ENCODE results near the gene TLE5. TPM values are rescaled to one million over a fixed set of nuclear protein-coding genes. Genes with fewer than 3 reads are reported as not detected.
"Not testable (repeated sequence)": the region's sequence is repeated elsewhere in the genome, so short reads cannot be mapped to it uniquely, and the experiment has no call there.

Gene TLE5
- total and polyA plus RNA-seq, 8 donors: 335 to 954 (median 788) TPM

DNA sequence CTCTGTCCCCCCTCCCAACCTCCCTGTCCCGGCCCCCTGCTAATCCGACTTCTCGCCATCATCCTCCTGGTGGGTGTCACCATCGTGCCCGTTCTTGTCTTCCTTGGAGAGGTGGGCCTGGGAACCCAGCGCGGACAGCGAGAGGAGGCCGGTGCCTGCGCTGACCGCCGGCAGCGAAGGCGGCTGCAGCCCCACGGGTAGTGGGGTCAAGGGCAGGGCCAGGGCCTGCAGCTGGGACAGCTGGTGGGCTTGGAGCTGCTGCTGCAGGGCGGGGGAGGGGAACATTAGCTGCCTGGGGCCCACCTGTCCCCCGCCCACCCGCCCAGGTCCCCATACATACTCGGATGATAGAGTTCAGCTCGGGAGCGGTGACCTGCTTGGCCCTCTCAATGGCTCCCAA, 8.5 kb downstream of the TLE5 start:
- DNase-seq: no peak
- ATAC-seq: no peak
- Histone ChIP-seq H3K4me1 (peaks cover 21 to 37% of the 10 kb centered on the region in 2 donors), H3K27ac (no peak overlapping the region), H3K36me3 (peaks cover 0 to 61% of the 10 kb centered on the region in 2 donors), H3K27me3 (peaks cover 0 to 4% of the 10 kb centered on the region in 2 donors), H3K9me3 (no peaks in the 10 kb centered on the region), H3K4me3 (no peak overlapping the region)
- intact Hi-C loops (cut with DNase I): no loop called here
- TF ChIP-seq, protein P1, sequence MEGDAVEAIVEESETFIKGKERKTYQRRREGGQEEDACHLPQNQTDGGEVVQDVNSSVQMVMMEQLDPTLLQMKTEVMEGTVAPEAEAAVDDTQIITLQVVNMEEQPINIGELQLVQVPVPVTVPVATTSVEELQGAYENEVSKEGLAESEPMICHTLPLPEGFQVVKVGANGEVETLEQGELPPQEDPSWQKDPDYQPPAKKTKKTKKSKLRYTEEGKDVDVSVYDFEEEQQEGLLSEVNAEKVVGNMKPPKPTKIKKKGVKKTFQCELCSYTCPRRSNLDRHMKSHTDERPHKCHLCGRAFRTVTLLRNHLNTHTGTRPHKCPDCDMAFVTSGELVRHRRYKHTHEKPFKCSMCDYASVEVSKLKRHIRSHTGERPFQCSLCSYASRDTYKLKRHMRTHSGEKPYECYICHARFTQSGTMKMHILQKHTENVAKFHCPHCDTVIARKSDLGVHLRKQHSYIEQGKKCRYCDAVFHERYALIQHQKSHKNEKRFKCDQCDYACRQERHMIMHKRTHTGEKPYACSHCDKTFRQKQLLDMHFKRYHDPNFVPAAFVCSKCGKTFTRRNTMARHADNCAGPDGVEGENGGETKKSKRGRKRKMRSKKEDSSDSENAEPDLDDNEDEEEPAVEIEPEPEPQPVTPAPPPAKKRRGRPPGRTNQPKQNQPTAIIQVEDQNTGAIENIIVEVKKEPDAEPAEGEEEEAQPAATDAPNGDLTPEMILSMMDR (IDR thresholded peaks at IDR 0.05): no peak

DNA sequence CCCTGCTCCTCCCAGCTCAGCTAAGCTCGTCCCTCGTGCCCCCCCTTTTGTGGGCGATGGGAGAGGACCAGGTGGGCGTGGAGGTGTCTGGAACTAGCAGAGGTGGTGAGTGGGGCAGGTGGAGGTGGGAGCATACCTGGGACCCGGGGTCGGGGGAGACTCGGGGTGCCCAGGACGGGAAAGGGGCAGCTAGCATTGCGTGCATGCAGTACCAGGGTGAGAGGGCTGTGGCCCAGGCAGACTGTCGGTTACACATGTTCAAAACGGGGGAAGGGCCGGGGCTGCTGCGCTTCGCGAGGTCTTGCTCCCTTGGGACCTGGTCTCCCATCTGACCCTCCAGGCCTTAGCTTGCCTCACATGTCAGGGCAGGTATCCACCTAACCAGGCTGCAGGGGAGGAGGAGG, 9.1 kb downstream of the TLE5 start:
- TF ChIP-seq, protein P1 (IDR thresholded peaks at IDR 0.05): no peak
- Histone ChIP-seq H3K27me3 (peaks cover 0 to 10% of the 10 kb centered on the region in 2 donors), H3K4me1 (peaks cover 18 to 32% of the 10 kb centered on the region in 2 donors), H3K27ac (no peak overlapping the region), H3K36me3 (peaks cover 0 to 55% of the 10 kb centered on the region in 2 donors), H3K4me3 (no peak overlapping the region), H3K9me3 (no peaks in the 10 kb centered on the region)
- intact Hi-C loops (cut with DNase I): no loop called here
- ATAC-seq (no peak), DNase-seq (no peak)

GRCh38 chr19:3050016-3050415, 12.3 kb downstream of the TLE5 start:
- H3K36me3 ChIP-seq: peaks cover 0 to 25% of the 10 kb centered on the region in 2 donors
- peaks cover 0 to 32% of the 10 kb centered on the region in 2 donors for H3K27me3 ChIP-seq
- H3K27ac ChIP-seq; ATAC-seq; H3K4me3 ChIP-seq; DNase-seq; H3K9me3 ChIP-seq; intact Hi-C loops (cut with DNase I): not testable (repeated sequence)
- H3K4me1 ChIP-seq: peaks cover 3 to 13% of the 10 kb centered on the region in 2 donors

GRCh38 chr19:3049089-3049488, 13.2 kb downstream of the TLE5 start:
- H3K9me3 ChIP-seq: no peaks in the 10 kb centered on the region
- no peak overlapping the region for H3K4me3 ChIP-seq
- ATAC-seq (no peak), DNase-seq (no peak)
- TF ChIP-seq, protein P1 (IDR thresholded peaks at IDR 0.05): no peak
- H3K27ac ChIP-seq: no peak overlapping the region
- peaks cover 3 to 12% of the 10 kb centered on the region in 2 donors for H3K4me1 ChIP-seq
- peaks cover 0 to 32% of the 10 kb centered on the region in 2 donors for H3K27me3 ChIP-seq
- peaks cover 0 to 16% of the 10 kb centered on the region in 2 donors for H3K36me3 ChIP-seq
- intact Hi-C loops (cut with DNase I): no loop called here

DNA sequence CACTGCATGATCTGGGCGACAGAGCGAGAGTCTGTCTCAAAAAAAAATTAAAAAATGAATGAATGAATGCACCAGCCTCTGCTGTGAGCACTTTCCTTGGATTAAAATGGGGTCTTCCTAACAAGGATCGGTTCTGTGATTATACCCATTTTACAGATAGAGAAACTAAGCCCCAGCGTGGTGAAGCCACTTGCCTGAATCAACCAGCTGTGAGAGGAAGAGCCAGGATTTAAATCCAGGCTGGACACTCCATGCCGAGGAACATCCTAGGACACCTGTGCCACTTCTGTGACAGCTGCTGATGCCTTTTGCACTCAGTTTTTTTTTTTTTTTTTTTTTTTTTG, 14.1 kb downstream of the TLE5 start:
- H3K36me3 ChIP-seq: peaks cover 0 to 7% of the 10 kb centered on the region in 2 donors
- H3K27ac ChIP-seq: no peak overlapping the region
- DNase-seq (no peak), ATAC-seq (no peak)
- H3K9me3 ChIP-seq: no peaks in the 10 kb centered on the region
- H3K4me3 ChIP-seq: no peak overlapping the region
- intact Hi-C loops (cut with DNase I): no loop called here
- H3K27me3 ChIP-seq: peaks cover 0 to 33% of the 10 kb centered on the region in 2 donors
- H3K4me1 ChIP-seq: peaks cover 3 to 12% of the 10 kb centered on the region in 2 donors
- TF ChIP-seq, protein P1 (IDR thresholded peaks at IDR 0.05): no peak
